ENCODE results near the gene TRIO. TPM values are rescaled to one million over a fixed set of nuclear protein-coding genes. Genes with fewer than 3 reads are reported as not detected.

Gene TRIO
- polyA plus RNA-seq, 3 donors, result 1.7 to 45.8 (median 2.1) TPM

- H2AFZ ChIP-seq (ENCODE audit: insufficient read depth, low read depth, low read length, poor library complexity, severe bottlenecking), result no peak overlapping the region
- Mint-ChIP-seq H3K27ac (no peak overlapping the region), H3K36me3 (peaks cover 71 to 90% of the 10 kb centered on the region in 2 donors), H3K4me1 (no peaks in the 10 kb centered on the region), H3K27me3 (ENCODE audit: low read depth in 3 of 3) (peaks cover 0 to 2% (median 2%) of the 10 kb centered on the region in 3 donors), H3K4me3 (no peak overlapping the region), H3K9me3 (no peaks in the 10 kb centered on the region)
- H3K27me3 ChIP-seq (ENCODE audit: control insufficient read depth in 2 of 2, insufficient read depth in 2 of 2, low read length in 2 of 2), result no peaks in the 10 kb centered on the region
- DNase-seq, result no peak
- H3K9me3 ChIP-seq (replicated peaks in 1 of 2; ENCODE audit: control insufficient read depth in 1 of 2, insufficient read depth in 1 of 2, low read length in 2 of 2), result no peaks in the 10 kb centered on the region
- peaks cover 3% of the 10 kb centered on the region for H3K79me2 ChIP-seq (ENCODE audit: insufficient read depth, low read length)
- no peaks in the 10 kb centered on the region for H3K4me1 ChIP-seq (ENCODE audit: control insufficient read depth in 1 of 2, insufficient read depth in 2 of 2, low read length in 2 of 2)
- no peak overlapping the region for H3K27ac ChIP-seq (ENCODE audit: low read depth in 1 of 2, low read length in 2 of 2)
- intact Hi-C loops (cut with micrococcal nuclease), result no loop called here
- no peak for TF ChIP-seq CTCF (IDR thresholded peaks at IDR 0.05)
- H3K4me2 ChIP-seq (replicated peaks; ENCODE audit: extremely low read depth, low read length, poor library complexity, severe bottlenecking), result no peak overlapping the region
- H3K9ac ChIP-seq (ENCODE audit: insufficient read depth, low read length, poor library complexity, severe bottlenecking), result no peak overlapping the region
- H4K20me1 ChIP-seq (ENCODE audit: insufficient read depth, low read length), result no peaks in the 10 kb centered on the region
- 97% methylated on average over 8 of the region's 11 CpGs for WGBS (ENCODE audit: insufficient coverage)
- H3K4me3 ChIP-seq (replicated peaks in 1 of 3; ENCODE audit: low read depth in 2 of 3, low read length in 3 of 3), result no peak overlapping the region
- peaks cover 86 to 90% of the 10 kb centered on the region in 2 donors for H3K36me3 ChIP-seq (replicated peaks in 1 of 2; ENCODE audit: control insufficient read depth in 1 of 2, insufficient read depth in 2 of 2, low read length in 2 of 2)
Observed at GRCh38 chr5:14504816-14505215, 361.7 kb downstream of the TRIO start.

GRCh38 chr5:14505310-14506139, 362.4 kb downstream of the TRIO start:
- no peaks in the 10 kb centered on the region for H3K4me1 ChIP-seq (ENCODE audit: control insufficient read depth in 1 of 2, insufficient read depth in 2 of 2, low read length in 2 of 2)
- no peaks in the 10 kb centered on the region for H3K79me2 ChIP-seq (ENCODE audit: insufficient read depth, low read length)
- Mint-ChIP-seq H3K4me3 (no peak overlapping the region), H3K27me3 (ENCODE audit: low read depth in 3 of 3) (peaks cover 0 to 2% (median 2%) of the 10 kb centered on the region in 3 donors), H3K27ac (peak overlapping the region in 3 of 7 donors; percentile 26 to 42 (median 32)), H3K36me3 (peaks cover 68 to 88% of the 10 kb centered on the region in 2 donors), H3K4me1 (no peaks in the 10 kb centered on the region), H3K9me3 (no peaks in the 10 kb centered on the region)
- no peak overlapping the region for H3K4me3 ChIP-seq (replicated peaks in 1 of 3; ENCODE audit: low read depth in 2 of 3, low read length in 3 of 3)
- no peaks in the 10 kb centered on the region for H4K20me1 ChIP-seq (ENCODE audit: insufficient read depth, low read length)
- H3K27me3 ChIP-seq (ENCODE audit: control insufficient read depth in 2 of 2, insufficient read depth in 2 of 2, low read length in 2 of 2), result no peaks in the 10 kb centered on the region
- H2AFZ ChIP-seq (ENCODE audit: insufficient read depth, low read depth, low read length, poor library complexity, severe bottlenecking), result no peak overlapping the region
- intact Hi-C loops (cut with micrococcal nuclease), result no loop called here
- no peak overlapping the region for H3K4me2 ChIP-seq (replicated peaks; ENCODE audit: extremely low read depth, low read length, poor library complexity, severe bottlenecking)
- DNase-seq, result no peak
- no peak for TF ChIP-seq CTCF (IDR thresholded peaks at IDR 0.05)
- H3K9ac ChIP-seq (ENCODE audit: insufficient read depth, low read length, poor library complexity, severe bottlenecking), result no peak overlapping the region
- H3K9me3 ChIP-seq (replicated peaks in 1 of 2; ENCODE audit: control insufficient read depth in 1 of 2, insufficient read depth in 1 of 2, low read length in 2 of 2), result no peaks in the 10 kb centered on the region
- 98% methylated on average over 8 of the region's 23 CpGs for WGBS (ENCODE audit: insufficient coverage)
- no peak overlapping the region for H3K27ac ChIP-seq (ENCODE audit: low read depth in 1 of 2, low read length in 2 of 2)
- peaks cover 80 to 82% of the 10 kb centered on the region in 2 donors for H3K36me3 ChIP-seq (replicated peaks in 1 of 2; ENCODE audit: control insufficient read depth in 1 of 2, insufficient read depth in 2 of 2, low read length in 2 of 2)

Measured in CD14-positive monocyte (primary cell).